ENCODE data around the gene GPBP1L1.
"Not testable (repeated sequence)": the region's sequence is repeated elsewhere in the genome, so short reads cannot be mapped to it uniquely, and the experiment has no call there.

The GPBP1L1 gene

GRCh38 chr1:45640293-45640692, 46.0 kb downstream of the GPBP1L1 start:
- DNase-seq (ENCODE audit: low read depth, low spot score): no peak

DNA sequence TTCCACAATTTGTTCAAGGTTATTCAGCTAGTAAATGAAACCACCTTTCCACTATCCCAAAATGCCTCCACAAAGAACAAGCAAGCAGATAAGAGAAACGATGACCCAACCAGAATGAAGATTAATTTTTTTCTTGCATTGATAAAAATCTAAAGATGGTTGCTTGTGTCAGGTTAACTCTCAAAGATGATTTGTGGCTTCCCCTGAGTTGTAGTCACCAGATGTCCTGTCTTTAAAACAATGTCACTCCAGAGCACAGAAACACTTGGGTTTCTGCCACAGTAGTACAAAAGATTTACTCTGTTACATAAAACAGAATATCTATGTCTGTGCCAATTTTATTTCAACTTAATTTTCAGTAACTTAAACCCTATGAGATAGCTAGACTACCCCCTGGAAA, 51.1 kb downstream of the GPBP1L1 start:
- DNase-seq (ENCODE audit: low read depth, low spot score): no peak

DNA sequence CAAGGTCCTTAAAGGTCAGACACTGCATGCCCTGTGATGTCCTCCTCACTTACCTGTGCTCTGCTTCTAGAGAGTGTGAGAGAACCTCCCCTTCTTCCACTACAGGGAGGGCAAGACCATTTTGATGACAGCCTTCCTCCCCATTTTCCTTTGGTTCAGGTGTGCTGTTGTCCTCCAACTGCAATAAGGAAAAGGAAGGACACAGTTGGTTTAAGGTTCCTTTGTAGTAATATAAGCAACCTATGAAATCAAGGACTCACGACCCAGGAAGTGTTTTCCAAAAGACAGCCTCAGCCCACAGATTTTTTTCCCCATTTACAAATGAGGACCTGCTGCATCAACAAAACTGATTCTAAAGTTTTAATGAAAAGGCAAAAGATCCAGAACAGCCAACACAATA, 55.9 kb downstream of the GPBP1L1 start:
- no peak for DNase-seq (ENCODE audit: low read depth, low spot score)

GRCh38 chr1:45629035-45629434, 57.3 kb downstream of the GPBP1L1 start:
- no peak for DNase-seq (ENCODE audit: low read depth, low spot score)

GRCh38 chr1:45623972-45624371, 62.4 kb downstream of the GPBP1L1 start, which contains the start of gene CCDC17:
CCDC17 (minus strand) TSS chr1:45624054; CDS start chr1:45623909, 145 bp downstream.
- DNase-seq (ENCODE audit: low read depth, low spot score): no peak

DNA sequence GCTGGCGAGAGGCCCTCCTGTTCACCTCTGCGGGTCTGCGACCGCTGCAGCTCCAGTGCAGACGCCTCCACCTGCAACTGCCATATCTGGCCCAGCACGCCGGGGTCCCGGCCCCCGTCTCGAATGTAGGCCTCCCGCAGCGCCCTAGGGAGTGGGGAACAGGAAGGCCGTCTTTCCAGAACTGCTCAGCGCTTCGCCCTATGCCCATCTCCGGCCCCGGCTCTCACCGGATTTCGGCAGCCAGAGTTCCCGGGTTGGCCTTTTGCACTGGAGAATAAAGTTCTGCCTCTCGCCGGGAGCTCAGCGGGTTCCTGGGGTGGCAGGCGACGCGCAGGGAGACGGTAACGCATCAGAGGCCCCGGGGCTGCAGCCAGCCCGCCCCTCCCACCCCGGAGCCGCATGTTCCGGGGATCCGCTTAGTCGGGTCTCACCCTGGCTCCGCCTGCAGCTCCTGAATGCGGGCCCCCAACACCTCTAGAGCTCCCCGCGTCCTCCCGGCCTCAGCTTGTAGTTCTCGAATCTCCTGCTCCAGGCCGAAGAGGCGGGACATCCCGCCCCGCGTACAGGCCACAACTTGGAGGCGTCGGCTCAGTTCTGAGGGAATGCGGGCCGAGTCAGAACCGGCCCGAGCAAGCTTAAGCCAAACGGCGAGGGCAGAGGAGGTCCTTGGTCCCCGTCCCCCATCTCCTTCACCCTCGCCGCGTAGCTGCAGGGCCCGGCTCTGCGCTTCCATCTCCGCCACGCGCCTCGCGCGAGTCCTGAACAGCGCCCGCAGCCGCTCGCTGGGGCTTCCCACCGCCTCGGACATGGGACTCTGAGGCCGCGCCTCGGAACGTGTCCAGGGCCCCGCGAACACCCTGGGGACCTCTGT, 63.6 kb downstream of the GPBP1L1 start:
- no peak for DNase-seq (ENCODE audit: low read depth, low spot score)

GRCh38 chr1:45621895-45622523, 64.3 kb downstream of the GPBP1L1 start:
- no peak for DNase-seq (ENCODE audit: low read depth, low spot score)

DNA sequence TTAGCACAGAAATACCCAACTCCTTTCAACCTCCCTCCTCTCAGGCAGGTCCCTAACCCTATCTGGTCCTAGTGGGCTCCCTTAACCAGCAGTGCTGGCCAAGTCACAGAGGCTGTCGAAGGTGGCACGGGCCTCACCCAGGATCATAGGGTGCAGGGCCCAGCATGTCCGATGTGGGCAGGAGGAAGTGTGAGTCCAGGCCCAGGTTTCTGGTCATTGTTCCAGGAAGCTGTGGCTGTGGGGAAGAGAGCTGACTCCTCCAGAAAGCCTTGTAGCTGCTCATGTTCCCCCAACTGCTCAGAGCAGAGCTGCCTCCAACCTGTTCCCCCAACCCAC, 64.9 kb downstream of the GPBP1L1 start:
- DNase-seq (ENCODE audit: low read depth, low spot score): no peak

DNA sequence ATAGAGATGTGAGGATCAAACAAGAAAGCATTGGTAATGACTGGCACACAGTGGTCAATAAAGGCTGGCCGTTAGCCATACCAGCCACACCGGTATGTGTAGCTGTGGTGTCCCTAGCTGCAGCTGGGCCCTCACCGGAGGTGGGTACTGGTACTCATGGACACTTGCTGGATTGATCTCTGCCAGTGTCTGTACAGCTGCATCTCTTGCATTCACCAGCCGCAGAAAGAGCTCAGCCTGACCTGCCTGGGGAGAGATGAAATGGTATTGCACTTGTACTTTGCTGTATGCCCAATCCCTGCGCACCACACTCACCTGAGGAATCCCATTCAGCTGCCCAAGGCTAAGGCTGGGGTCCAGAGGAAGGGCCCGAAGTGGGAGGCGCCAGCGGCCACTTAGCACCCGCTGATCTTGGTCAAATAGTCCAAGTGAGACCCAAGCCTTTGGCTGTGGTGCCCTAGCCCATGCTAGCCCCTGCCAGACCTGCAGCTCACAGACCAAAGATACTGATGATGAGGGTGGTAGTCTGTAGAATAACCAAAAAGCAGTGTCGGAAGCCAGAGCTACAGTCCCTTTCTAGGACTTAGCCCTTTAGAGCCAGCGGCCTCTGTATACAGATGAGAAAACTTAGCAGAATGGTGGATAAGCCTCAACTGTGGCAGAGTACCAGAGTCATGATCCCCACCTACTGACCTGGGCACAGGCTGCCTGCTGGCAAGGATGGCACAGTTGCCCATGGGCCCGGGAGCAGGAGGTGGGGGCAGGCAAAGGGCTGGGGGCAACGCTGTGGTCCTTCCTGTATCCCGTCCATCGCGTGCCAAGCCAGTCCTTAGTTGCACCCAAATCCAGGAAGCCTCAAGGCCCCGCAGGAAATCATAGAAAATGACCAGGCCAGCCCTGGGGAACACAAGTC, 65.5 kb downstream of the GPBP1L1 start:
- DNase-seq (ENCODE audit: low read depth, low spot score): no peak

- DNase-seq (ENCODE audit: low read depth, low spot score): no peak
Measured at GRCh38 chr1:45619149-45619921, 67.0 kb downstream of the GPBP1L1 start.

GRCh38 chr1:45617618-45618017, 68.7 kb downstream of the GPBP1L1 start:
- DNase-seq (ENCODE audit: low read depth, low spot score): no peak

DNA sequence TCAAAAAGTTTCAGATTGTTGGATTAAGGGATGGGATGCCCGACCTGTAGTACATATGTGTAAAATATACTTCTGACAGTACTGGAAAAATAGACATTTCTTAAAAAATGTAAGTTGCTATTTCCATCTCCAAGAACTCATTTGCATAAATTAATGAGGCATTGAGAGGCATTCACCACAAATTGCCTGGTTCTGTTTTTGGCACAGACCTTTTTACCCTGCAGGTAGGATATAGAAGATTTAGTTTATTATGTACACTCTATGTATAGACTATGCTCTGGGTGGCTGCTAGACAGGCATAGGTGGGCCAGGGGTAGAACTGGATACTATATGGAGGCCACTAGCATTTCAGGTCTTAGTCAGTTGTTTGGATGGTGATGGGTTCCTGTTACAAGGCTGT, 70.4 kb downstream of the GPBP1L1 start:
- DNase-seq (ENCODE audit: low read depth, low spot score): no peak

- DNase-seq (ENCODE audit: low read depth, low spot score): no peak
Measured at GRCh38 chr1:45612941-45613579, 73.3 kb downstream of the GPBP1L1 start.

DNA sequence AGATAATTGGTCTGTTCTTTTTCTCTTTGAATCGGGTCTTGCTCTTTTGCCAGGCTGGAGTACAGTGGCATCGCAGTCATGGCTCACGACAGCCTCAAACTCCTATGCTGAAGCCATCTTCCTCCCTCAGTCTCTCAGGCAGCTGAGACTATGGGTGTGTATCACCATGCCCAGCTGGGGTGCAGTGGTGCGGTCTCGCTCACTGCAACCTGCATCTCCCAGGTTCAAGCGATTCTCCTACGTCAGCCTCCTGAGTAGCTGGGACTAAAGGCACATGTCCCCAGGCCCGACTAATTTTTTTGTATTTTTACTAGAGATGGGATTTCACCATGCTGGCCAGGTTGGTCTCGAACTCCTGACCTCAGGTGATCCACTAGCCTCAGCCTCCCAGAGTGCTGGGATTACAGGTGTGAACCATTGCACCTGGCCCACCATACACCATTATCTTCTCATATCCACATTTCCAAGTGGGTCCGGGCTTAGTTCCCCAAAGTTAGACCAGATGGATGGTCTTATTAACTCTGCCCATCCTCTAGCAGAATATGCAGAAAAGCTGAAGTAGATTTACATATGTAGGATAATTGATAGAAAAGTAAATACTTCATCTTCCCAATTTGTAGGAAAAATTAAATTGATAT, 75.6 kb downstream of the GPBP1L1 start:
- no peak for DNase-seq (ENCODE audit: low read depth, low spot score)

DNA sequence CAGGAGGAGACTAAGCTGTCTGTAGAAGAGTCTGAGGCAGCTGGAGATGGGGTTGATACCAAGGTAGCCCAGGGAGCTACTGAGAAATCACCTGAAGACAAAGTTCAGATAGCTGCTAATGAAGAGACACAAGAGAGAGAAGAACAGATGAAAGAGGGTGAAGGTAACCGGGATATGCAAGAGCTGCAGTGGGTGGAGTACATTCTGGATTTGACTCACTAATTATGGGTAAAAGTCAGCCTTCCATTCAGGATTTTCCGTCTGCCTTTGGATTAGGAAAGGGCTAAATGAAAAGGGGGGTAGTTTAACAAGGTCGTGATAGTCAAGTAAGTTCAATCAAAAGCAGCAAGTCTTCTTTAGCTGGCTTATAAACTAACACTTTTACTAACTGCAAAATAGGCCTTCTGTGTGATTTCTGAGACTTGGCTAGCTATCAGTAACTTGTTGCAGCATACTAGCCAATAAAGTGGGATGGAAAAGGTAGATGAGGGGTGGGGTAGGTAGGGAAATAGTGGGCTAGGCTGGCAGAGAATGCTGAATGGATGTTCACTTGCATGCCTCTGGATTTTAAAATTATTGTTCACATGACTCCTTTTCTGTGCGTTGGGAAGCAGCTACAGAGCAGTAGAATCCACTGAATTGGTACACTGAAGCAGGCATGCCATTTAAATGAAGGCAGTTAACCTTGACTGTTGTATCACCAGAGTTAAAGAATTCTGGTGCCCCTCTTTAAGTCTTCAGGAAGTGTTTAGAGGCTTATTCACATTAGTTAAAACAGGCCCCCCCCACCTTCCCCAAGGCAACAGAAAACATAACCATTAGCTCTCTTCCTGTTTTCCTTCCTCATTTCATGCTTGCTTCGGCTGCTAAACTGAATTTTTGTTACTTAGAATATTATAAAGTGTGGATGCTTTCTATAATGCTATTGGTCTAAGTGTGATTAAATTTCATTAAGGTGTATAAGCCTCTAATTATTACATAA, 77.9 kb downstream of the GPBP1L1 start:
- DNase-seq (ENCODE audit: low read depth, low spot score): no peak

DNA sequence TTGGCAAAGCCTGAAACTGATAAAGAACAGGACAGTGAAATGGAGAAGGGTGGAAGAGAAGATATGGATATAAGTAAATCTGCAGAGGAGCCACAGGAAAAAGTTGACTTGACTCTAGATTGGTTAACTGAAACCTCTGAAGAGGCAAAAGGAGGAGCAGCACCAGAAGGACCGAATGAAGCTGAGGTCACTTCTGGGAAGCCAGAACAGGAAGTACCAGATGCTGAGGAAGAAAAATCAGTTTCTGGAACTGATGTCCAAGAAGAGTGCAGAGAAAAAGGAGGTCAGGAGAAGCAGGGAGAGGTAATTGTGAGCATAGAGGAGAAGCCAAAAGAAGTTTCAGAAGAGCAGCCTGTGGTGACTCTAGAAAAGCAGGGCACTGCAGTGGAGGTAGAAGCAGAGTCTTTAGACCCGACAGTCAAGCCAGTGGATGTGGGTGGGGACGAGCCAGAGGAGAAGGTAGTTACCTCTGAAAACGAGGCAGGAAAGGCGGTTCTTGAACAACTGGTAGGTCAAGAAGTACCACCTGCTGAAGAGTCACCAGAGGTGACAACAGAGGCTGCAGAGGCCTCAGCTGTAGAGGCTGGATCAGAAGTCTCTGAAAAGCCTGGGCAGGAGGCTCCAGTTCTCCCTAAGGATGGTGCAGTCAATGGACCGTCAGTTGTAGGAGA, 78.8 kb downstream of the GPBP1L1 start:
- DNase-seq (ENCODE audit: low read depth, low spot score): no peak

DNA sequence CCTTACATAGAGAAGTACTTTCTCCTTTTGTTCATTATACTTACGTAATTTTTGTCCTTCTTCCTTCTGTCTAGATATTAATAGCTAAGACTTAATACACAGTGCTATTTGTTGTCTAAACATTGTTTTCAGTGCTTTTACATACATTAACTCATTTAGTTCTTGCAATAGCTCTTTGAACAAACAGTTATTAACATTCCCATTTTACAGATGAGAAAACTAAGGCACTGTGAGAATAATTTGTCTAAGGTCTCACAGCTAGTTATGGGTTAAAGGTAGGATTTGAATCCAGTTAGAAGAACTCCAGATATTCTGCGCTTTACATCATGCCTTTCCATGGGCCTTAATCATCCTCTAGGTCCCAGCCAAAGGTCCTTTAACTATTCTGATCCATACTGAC, 82.1 kb downstream of the GPBP1L1 start:
- DNase-seq (ENCODE audit: low read depth, low spot score): no peak

GRCh38 chr1:45596765-45597164, 89.6 kb downstream of the GPBP1L1 start:
- not testable (repeated sequence) for DNase-seq (ENCODE audit: low read depth, low spot score)

- DNase-seq (ENCODE audit: low read depth, low spot score): no peak
Measured at GRCh38 chr1:45594412-45594811, 91.9 kb downstream of the GPBP1L1 start.
